GM18520 (cell line): ENCODE measurements around the gene LAMB3.

Experiments used
- ATAC-seq: cut with Tn5 transposase; IDR thresholded peaks from one replicate; pipeline ENCODE4 v1.9.1; 2021; ENCODE audit not compliant: unreplicated experiment

Gene LAMB3

GRCh38 chr1:209618756-209619420 is 33.3 kb downstream of the LAMB3 start:
- ATAC-seq, result no peak

GRCh38 chr1:209618291-209618690 is 33.9 kb downstream of the LAMB3 start:
- ATAC-seq, result no peak

GRCh38 chr1:209617755-209618154 is 34.5 kb downstream of the LAMB3 start:
- no peak for ATAC-seq

- no peak for ATAC-seq
These were observed 35.1 kb downstream of the LAMB3 start for GRCh38 chr1:209617047-209617673.

GRCh38 chr1:209616366-209617046 is 35.7 kb downstream of the LAMB3 start:
- ATAC-seq, result no peak

- ATAC-seq, result no peak
These were observed 37.3 kb downstream of the LAMB3 start for GRCh38 chr1:209614906-209615305.

- ATAC-seq, result no peak
These were observed 38.1 kb downstream of the LAMB3 start for GRCh38 chr1:209614151-209614420.

GRCh38 chr1:209613400-209614150 is 38.6 kb downstream of the LAMB3 start:
- no peak for ATAC-seq

GRCh38 chr1:209612646-209613399 is 39.4 kb downstream of the LAMB3 start:
- ATAC-seq, result no peak

- ATAC-seq, result no peak
These were observed 40.3 kb downstream of the LAMB3 start for GRCh38 chr1:209611771-209612570.

GRCh38 chr1:209610631-209610905 is 41.7 kb downstream of the LAMB3 start:
- ATAC-seq, result no peak

GRCh38 chr1:209609791-209610630 is 42.2 kb downstream of the LAMB3 start:
- no peak for ATAC-seq

- ATAC-seq, result no peak
These were observed 43.0 kb downstream of the LAMB3 start for GRCh38 chr1:209609041-209609790.

- ATAC-seq, result peak; percentile 19
These were observed 44.4 kb downstream of the LAMB3 start for GRCh38 chr1:209607795-209608178.

- peak; percentile 88 for ATAC-seq
These were observed 45.0 kb downstream of the LAMB3 start for GRCh38 chr1:209607102-209607794.

GRCh38 chr1:209603877-209604276 is 48.3 kb downstream of the LAMB3 start:
- no peak for ATAC-seq

GRCh38 chr1:209601809-209602657 is 50.2 kb downstream of the LAMB3 start:
- peak; percentile 48 for ATAC-seq
